Muscle of leg (tissue), 11 donors: ENCODE data around the gene PARP15. TPM values are rescaled to one million over a fixed set of nuclear protein-coding genes. Genes with fewer than 3 reads are reported as not detected.

Source experiments
- DNase-seq: peaks from one replicate; pipeline ENCODE4 v3.0.0; 2013
- H3K27ac ChIP-seq: one replicate; pipeline ENCODE4 v1.5.1; 2013; ENCODE audit warnings: mild to moderate bottlenecking, low read length, control low read depth
- H3K27me3 ChIP-seq: one replicate; pipeline ENCODE4 v1.6.1; 2013; ENCODE audit warnings: low read length; ENCODE audit not compliant: control insufficient read depth, insufficient read depth
- H3K36me3 ChIP-seq: one replicate; pipeline ENCODE4 v1.6.1; 2013; ENCODE audit warnings: low read length; ENCODE audit not compliant: control insufficient read depth, insufficient read depth
- H3K4me1 ChIP-seq: one replicate; pipeline ENCODE4 v1.6.1; 2013; ENCODE audit warnings: low read length; ENCODE audit not compliant: control insufficient read depth, insufficient read depth
- H3K4me3 ChIP-seq: one replicate; pipeline ENCODE4 v1.5.1; 2013; ENCODE audit warnings: low read length, control low read depth
- H3K9me3 ChIP-seq: replicated peaks from 2 replicates; pipeline ENCODE4 v1.6.1; 2013; ENCODE audit warnings: low read depth, low read length; ENCODE audit not compliant: control insufficient read depth
- WGBS: methylation state at CpG from one replicate; pipeline ENCODE4 v1.1.5; 2013; ENCODE audit warnings: missing lambda C conversion rate; ENCODE audit not compliant: insufficient coverage; 5-methylcytosine and 5-hydroxymethylcytosine counted together
- polyA plus RNA-seq, 8 donors: library from polyadenylated mRNA; unstranded; fragments of 120-200 nt; gene quantifications; one replicate each; pipeline versions ENCODE4 v1.2.1 to v1.2.3, GENCODE V29; 2013; ENCODE audit warnings: inconsistent platforms in 1 of 8, low replicate concordance in 1 of 8; ENCODE audit not compliant: insufficient read length in 8 of 8, insufficient read depth in 1 of 8
- total RNA-seq: library from RNA; stranded (reverse); fragments of 120-200 nt; gene quantifications from one replicate; pipeline ENCODE4 v1.2.4, GENCODE V29; 2013

The PARP15 gene
- total and polyA plus RNA-seq, 9 donors = 1.1 to 4.2 (median 2.3) TPM

GRCh38 chr3:122612696-122613095 is 35.2 kb downstream of the PARP15 start:
- DNase-seq = peak; percentile 5
- no peak overlapping the region for H3K27ac ChIP-seq
- no peak overlapping the region for H3K4me3 ChIP-seq
- H3K9me3 ChIP-seq = no peaks in the 10 kb centered on the region
- 83% methylated on average over 2 of the region's 5 CpGs for WGBS
- H3K36me3 ChIP-seq = no peaks in the 10 kb centered on the region
- H3K27me3 ChIP-seq = no peaks in the 10 kb centered on the region
- H3K4me1 ChIP-seq = no peaks in the 10 kb centered on the region

GRCh38 chr3:122615303-122615702 is 37.9 kb downstream of the PARP15 start:
- H3K4me3 ChIP-seq = no peak overlapping the region
- no peak overlapping the region for H3K27ac ChIP-seq
- DNase-seq = no peak
- peaks cover 2% of the 10 kb centered on the region for H3K27me3 ChIP-seq
- no peaks in the 10 kb centered on the region for H3K4me1 ChIP-seq
- WGBS = no CpG with 5 or more reads among the region's 3 CpGs
- no peaks in the 10 kb centered on the region for H3K9me3 ChIP-seq
- no peaks in the 10 kb centered on the region for H3K36me3 ChIP-seq

GRCh38 chr3:122618614-122619013 is 41.2 kb downstream of the PARP15 start:
- no peak for DNase-seq
- no peak overlapping the region for H3K27ac ChIP-seq
- WGBS = 53% methylated on average over 2 of the region's 3 CpGs

GRCh38 chr3:122619040-122619439 is 41.6 kb downstream of the PARP15 start:
- Histone ChIP-seq H3K4me1 (no peaks in the 10 kb centered on the region), H3K36me3 (no peaks in the 10 kb centered on the region), H3K4me3 (no peak overlapping the region), H3K9me3 (no peaks in the 10 kb centered on the region), H3K27ac (no peak overlapping the region), H3K27me3 (peaks cover 2% of the 10 kb centered on the region)
- 57% methylated on average over 3 of the region's 4 CpGs for WGBS
- no peak for DNase-seq

More at GRCh38 chr3:122618614-122619013, 41.2 kb downstream of the PARP15 start:
- Histone ChIP-seq H3K27me3 (peaks cover 2% of the 10 kb centered on the region), H3K9me3 (no peaks in the 10 kb centered on the region), H3K36me3 (no peaks in the 10 kb centered on the region), H3K4me1 (no peaks in the 10 kb centered on the region), H3K4me3 (no peak overlapping the region)

GRCh38 chr3:122620399-122620798 is 42.9 kb downstream of the PARP15 start:
- H3K9me3 ChIP-seq = no peaks in the 10 kb centered on the region
- 50% methylated on average over 2 of the region's 4 CpGs for WGBS
- no peaks in the 10 kb centered on the region for H3K4me1 ChIP-seq
- H3K36me3 ChIP-seq = no peaks in the 10 kb centered on the region
- H3K4me3 ChIP-seq = no peak overlapping the region
- H3K27ac ChIP-seq = no peak overlapping the region
- DNase-seq = no peak
- peaks cover 2% of the 10 kb centered on the region for H3K27me3 ChIP-seq

- Histone ChIP-seq H3K27ac (no peak overlapping the region), H3K27me3 (peaks cover 2% of the 10 kb centered on the region), H3K4me1 (no peaks in the 10 kb centered on the region), H3K9me3 (no peaks in the 10 kb centered on the region), H3K36me3 (no peaks in the 10 kb centered on the region), H3K4me3 (no peak overlapping the region)
- DNase-seq = no peak
- 58% methylated on average over 2 of the region's 3 CpGs for WGBS
Measured at GRCh38 chr3:122621112-122621511, 43.7 kb downstream of the PARP15 start.

GRCh38 chr3:122623031-122623829 is 45.8 kb downstream of the PARP15 start:
- Histone ChIP-seq H3K27ac (no peak overlapping the region), H3K9me3 (no peaks in the 10 kb centered on the region), H3K27me3 (peaks cover 2% of the 10 kb centered on the region), H3K4me1 (no peaks in the 10 kb centered on the region), H3K4me3 (no peak overlapping the region), H3K36me3 (no peaks in the 10 kb centered on the region)
- 81% methylated on average over 8 of the region's 8 CpGs for WGBS
- no peak for DNase-seq

- no peak for DNase-seq
- no peak overlapping the region for H3K27ac ChIP-seq
- no peaks in the 10 kb centered on the region for H3K27me3 ChIP-seq
- no peaks in the 10 kb centered on the region for H3K9me3 ChIP-seq
- no peak overlapping the region for H3K4me3 ChIP-seq
- no peaks in the 10 kb centered on the region for H3K4me1 ChIP-seq
- no peaks in the 10 kb centered on the region for H3K36me3 ChIP-seq
- no CpG with 5 or more reads among the region's 6 CpGs for WGBS
Measured at GRCh38 chr3:122626515-122627180, 49.2 kb downstream of the PARP15 start.

GRCh38 chr3:122627301-122627700 is 49.9 kb downstream of the PARP15 start:
- H3K27ac ChIP-seq = no peak overlapping the region
- no peaks in the 10 kb centered on the region for H3K27me3 ChIP-seq
- H3K9me3 ChIP-seq = no peaks in the 10 kb centered on the region
- no peaks in the 10 kb centered on the region for H3K36me3 ChIP-seq
- no peaks in the 10 kb centered on the region for H3K4me1 ChIP-seq
- WGBS = no CpG with 5 or more reads among the region's 1 CpG
- H3K4me3 ChIP-seq = no peak overlapping the region
- DNase-seq = no peak

GRCh38 chr3:122628567-122628966 is 51.1 kb downstream of the PARP15 start:
- Histone ChIP-seq H3K4me3 (no peak overlapping the region), H3K27me3 (no peaks in the 10 kb centered on the region), H3K36me3 (no peaks in the 10 kb centered on the region), H3K4me1 (no peaks in the 10 kb centered on the region), H3K27ac (no peak overlapping the region), H3K9me3 (no peaks in the 10 kb centered on the region)
- peak; percentile 3 for DNase-seq
- WGBS = no CpG with 5 or more reads among the region's 3 CpGs
